Muscle of back (tissue), 11 donors: ENCODE measurements around the gene PCDH15. TPM values are rescaled to one million over a fixed set of nuclear protein-coding genes. Genes with fewer than 3 reads are reported as not detected.
"Not testable (repeated sequence)": the region's sequence is repeated elsewhere in the genome, so short reads cannot be mapped to it uniquely, and the experiment has no call there.

Experiments used
- DNase-seq, 3 donors: peaks; one replicate each; pipeline versions ENCODE4 v3.0.0 to v3.0.0-alpha.2; 2013
- polyA plus RNA-seq, 10 donors: library from polyadenylated mRNA; unstranded; fragments of 120-200 nt; gene quantifications; one replicate each; pipeline ENCODE4 v1.2.1, GENCODE V29; 2013; ENCODE audit not compliant: insufficient read length in 10 of 10

PCDH15 gene
- polyA plus RNA-seq, 10 donors, result 0.07 to 0.94 (median 0.33) TPM

DNA sequence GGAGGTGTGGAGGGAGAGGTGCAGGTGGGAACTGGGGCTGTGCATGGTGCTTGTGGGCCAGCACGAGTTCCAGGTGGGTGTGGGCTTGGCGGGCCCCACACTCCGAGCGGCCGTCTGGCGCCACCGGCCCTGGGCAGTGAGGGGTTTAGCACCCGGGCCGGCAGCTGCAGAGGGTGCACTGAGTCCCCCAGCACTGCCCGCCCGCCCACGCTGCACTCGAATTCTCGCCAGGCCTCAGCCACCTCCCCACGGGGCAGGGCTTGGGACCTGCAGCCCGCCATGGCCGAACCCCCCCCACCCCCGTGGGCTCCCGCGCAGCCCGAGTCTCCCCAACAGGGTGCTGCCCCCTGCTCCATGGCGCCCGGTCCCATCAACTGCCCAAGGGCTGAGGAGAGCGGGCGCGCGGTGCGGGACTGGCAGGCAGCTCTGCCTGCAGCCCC lies 810.2 kb downstream of the PCDH15 start:
- DNase-seq, result no peak

DNA sequence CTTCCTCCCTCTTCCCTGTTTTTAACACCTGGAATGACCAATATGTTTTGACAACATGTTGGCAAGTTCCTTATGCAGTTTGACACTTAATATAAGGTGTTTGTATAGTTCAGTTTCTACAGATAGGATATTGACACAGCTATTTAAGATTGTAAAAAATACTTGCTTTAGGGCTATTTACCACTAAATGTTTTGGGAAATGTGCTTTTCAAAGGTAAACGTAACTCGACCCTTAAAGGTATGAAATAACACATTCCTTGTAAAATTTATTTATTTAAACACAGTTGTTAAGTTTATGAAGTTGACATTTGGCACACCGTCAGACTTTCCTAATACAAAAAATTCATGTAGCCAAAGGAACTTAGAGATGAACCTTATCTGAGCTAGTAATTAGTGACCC lies 817.6 kb downstream of the PCDH15 start:
- DNase-seq, result no peak

DNA sequence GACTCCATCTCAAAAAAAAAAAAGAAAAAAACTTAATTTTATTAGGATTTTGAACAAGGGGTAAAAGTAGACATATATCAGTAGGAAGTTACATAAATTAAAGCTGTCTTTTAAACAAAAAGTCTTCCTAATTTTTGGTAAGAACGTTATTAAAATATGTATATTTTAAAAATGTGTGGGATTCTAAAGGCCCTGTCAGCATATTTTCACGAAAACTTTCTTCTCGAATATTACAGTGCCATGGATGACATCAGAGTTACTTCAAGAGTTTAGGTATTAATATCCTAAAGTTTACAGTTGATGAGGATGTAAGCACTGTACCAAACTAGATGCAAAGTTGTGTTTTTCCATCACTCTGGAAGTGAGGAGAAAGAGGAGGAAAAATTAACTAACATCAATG lies 820.8 kb downstream of the PCDH15 start:
- DNase-seq, result no peak

DNA sequence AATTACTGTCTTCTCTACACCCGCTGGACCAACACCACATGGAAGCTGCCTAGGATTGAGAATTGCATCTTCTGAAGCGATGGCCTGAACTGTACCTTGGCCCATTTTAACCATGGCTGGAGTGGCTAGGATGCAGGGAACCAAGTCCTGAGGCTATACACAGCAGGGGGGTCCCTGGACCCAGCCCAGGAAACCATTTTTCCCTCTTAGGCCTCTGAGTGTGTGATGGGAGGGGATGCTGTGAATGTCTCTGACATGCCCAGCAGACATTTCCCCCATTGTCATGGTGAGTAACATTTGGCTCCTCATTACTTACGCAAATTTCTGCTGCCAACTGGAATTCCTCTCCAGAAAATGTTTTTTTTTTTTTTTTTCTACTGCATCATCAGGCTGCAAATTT lies 822.7 kb downstream of the PCDH15 start:
- DNase-seq, result no peak

DNA sequence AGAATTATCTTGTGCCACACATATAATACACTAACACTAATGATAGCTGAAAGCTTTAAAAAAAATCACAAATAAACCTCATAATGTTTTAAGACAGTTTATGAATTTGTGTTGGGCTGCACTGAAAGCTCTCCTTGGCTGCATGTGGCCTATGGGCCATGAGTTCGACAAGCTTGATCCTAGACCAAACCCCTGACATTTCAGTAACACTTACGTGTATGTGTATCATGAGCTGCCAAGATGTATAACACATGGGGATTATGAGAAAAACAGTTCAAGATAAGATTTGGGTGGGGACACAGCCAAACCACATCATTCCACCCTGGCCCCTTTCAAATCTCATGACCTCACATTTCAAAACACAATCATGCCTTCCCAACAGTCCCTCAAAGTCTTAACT lies 823.8 kb downstream of the PCDH15 start:
- peak; percentile 4 to 35 (median 7) for DNase-seq

DNA sequence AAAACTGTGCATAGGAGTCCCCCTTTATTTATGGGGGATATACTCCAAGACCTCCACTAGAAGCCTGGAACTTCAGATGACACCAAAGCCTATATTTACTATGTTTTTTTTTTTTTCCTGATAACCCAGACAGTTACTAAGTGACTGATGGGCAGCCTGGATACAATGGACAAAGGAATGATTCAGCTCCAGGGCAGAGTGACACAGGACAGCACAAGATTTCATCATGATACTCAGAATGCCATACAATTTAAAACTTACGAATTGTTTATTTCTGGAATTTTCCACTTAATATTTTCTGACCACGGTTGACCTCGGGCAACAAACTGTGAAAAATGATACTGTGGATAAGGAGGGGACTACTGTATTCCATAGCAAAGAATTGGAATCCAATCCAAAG lies 843.6 kb downstream of the PCDH15 start:
- no peak for DNase-seq

DNA sequence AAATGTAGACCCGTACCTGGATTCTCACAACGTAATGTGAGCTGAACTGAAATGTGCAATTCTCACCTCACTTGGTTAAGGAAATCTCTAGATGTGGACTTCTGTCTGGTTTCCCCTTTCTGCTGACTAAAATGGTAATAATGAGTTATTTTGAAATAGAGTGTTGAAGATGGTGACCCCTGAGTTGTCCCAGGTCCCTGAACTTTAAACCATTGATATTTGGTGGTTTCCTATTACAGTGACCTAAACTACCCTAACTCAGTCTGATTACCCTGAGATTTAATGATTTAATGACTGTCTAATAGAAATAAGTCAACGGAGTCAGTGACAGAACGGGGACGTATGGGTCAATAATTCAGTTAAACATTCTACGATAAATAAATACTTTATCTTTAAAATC lies 845.9 kb downstream of the PCDH15 start:
- no peak for DNase-seq

DNA sequence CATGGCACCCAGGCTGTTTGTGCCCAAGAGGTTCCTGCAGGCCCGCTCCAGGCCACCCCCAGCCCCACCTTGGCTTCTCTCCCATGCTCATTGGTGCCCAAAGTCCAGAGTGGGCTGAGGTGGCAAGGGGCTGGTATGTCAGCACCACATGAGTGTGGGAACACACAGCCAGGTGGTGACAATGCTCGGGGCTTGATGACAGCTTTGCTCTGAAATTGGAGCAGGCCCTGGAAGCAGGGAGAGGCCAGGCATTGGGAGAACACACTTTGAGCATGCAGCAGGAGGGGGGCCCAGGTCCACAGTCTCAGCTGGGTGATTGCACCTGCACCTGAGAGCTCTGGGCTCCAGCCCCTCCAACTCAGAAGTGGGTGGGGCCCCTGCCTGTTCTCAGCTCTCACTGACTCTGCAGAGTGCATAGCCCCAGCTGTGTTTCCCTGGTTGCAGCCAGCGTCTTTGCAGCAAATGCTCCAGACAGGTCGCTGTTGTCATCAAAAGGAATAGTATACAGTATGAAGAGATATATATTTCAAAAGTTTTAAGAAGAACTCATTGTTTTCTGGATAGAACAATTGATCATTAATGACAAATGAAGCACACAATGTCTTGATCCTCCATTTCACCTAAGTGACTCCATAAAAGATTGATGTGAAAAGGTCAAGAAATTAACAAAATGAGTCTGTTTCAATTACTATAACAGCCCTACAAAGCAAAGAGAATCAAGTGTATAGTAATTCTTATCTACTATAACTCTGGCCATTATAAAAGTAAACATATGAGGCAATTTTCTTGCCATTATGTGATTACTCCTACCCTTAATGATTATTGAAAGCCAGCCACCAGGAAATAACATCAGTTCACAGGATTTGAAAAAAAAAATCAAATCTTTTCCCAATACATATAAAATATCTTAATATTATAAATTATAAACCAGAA lies 848.1 kb downstream of the PCDH15 start:
- no peak for DNase-seq

DNA sequence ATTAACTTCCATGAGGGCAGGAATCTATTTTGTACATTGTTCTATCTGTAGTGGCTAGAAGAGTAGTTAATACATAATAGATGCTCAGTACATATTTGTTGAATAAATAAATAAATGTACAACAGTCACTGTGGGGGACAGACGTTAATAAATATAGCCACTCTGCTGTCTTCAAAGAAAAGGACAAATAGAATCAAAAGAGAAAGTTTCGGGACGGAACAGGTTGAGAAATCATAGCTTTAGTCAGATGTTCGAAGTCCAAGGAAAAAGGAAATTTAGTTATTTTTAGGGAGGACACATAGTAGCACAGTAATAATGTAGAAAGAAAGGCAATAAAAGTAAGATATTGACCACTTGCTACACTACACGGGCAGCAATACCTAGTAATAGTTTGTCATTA lies 861.4 kb downstream of the PCDH15 start:
- DNase-seq, result no peak

DNA sequence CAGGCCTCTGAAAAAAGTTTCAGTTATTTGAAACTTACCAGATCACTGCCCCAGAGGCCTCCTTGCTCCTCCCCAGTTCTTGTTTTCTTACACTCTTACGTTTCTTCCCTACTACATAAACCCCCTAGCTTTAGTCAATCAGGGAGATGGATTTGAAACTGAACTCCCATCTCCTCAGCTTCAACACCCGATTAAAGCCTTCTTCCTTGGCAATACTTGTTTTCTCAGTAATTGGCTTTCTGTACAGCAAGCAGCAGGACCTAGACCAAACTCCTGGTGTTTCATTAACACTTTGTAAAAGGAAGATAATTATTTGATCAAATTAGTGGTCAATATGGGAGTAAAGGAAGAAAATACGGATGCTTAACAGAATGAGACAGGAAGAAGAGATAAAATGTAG lies 870.4 kb downstream of the PCDH15 start:
- DNase-seq, result no peak

DNA sequence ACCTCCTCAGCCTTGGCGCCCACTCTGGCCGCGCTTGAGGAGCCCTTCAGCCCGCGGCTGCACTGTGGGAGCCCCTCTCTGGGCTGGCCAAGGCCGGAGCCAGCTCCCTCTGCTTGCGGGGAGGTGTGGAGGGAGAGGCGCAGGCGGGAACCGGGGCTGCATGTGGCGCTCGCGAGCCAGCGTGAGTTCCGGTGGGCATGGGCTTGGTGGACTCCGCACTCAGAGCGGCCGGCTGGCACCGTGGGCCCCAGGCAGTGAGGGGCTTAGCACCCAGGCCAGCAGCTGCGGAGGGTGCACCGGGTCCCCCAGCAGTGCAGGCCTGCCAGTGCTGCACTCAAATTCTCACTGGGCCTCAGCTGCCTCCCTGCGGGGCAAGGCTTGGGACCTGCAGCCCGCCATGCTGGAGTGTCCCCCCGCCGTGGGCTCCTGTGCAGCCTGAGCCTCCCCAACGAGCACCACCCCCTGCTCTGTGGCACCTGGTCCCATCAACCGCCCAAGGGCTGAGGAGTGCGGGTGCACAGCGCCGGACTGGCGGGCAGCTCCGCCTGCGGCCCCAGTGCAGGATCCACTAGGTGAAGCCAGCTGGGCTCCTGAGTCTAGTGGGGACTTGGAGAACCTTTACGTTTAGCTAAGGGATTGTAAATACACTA lies 876.9 kb downstream of the PCDH15 start:
- not testable (repeated sequence) for DNase-seq

DNA sequence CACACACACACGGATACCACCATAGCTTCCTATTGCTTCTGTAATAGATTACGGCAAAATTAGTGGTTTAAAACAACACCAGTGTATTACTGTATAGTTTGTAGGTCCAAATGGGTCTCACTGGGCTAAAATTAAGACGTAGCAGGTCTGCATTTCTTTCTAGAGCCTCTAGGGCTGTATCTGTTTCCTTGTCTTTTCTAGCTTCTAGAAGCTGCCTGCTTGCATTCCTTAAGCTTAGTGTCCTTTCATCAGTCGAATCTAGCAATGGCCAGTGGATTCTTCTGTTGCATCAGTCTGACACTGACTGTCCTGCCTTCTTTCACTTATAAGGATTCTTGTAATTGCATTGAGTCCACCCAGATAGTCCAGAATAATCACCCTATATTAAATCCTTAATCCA lies 882.3 kb downstream of the PCDH15 start:
- no peak for DNase-seq

DNA sequence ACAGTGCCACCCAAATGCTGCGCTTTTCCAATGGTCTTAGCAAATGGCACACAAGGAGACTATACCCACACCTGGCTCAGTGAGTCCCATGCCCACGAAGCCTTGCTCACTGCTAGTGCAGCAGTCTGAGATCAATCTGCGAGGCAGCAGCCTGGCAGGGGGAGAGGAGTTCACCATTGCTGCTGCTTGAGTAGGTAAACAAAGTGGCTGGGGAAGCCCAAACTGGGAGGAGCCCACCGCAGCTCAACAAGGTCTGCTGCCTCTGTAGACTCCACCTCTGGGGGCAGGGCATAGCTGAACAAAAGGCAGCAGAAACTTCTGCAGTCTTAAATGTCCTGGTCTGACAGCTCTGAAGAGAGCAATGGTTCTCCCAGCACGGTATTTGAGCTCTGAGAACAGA lies 891.2 kb downstream of the PCDH15 start:
- no peak for DNase-seq

DNA sequence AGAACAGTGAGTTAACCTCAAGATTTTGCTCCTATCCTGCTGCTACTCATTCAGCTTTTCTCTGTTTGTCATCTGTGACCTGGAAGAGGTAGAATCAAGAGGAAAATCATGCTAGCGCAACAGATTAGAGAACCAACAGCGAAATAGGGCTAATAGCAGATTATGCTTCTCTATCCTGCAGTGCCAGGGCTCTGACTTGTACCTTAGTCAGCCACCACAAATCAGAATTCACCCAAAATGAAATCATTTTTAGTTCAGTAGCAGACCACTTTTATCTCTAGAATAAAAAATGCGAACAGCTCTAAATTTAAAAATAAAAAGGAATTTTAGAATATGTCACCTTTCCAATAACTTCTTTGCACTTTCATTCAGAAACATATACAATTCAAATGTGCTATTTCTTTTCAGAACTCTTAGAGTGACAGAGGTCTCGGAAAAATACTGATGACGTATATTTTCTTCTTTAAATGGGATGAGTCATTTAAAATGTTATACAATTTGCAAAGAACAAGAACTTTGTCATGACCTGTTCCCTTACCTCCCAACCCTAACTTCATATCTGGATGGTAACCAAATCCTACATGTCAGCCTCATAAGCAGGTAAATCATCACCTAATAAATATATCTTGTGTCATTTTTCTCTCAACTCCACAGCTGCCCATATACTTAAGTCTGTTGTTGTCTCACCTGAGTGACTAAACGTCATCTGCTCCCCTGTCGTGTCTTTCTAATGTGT lies 896.4 kb downstream of the PCDH15 start:
- no peak for DNase-seq

DNA sequence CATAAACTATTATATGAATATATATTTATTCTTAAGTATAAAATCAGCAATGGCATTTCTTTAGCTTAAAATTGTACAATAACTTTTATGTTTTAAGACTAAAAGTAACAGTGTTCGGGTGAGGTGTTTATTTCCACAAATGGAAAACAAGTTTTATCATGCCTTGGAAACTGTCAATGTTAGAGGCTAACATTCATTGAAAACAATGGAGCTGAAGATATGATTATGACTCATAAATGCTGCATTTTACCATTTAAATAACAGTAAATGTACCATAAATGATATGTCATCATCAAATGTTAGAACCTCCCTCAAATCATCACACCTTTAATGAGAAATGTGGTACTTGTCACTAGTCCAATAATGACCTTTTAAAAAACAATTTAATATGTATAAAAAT lies 897.3 kb downstream of the PCDH15 start:
- no peak for DNase-seq

DNA sequence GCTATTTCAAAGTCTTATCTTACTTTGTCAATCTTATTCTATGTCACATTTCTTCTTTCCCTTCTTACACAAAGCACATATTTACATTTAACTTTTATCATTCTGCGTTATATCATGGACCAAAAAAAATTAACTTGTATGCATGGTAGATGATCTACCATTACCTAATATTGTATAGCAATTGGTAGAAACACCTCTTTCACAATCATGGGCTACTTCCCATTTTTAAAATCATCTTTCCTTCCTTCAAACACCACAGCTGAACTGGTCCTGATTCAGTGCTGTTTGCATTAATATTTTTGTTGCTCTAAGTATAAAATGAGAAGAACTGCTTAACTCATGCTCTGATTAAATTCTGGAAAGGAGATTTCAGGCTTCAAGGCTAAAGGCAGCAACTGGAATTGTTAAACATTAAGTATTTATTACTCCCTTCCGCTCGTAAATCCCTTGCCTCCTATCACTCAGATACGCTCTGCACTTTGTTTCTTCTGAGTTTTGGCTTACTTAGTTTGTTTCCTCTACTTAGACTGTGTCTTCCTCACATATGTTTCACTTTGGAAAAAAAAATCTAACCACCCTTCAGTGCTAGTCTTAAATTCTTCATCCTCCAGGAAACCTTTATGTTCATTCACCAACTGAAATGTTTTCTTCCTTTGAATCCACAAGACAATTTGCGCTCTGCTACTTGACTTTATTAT lies 901.4 kb downstream of the PCDH15 start:
- DNase-seq, result peak in 2 of 3 donors; percentile 3 to 32

DNA sequence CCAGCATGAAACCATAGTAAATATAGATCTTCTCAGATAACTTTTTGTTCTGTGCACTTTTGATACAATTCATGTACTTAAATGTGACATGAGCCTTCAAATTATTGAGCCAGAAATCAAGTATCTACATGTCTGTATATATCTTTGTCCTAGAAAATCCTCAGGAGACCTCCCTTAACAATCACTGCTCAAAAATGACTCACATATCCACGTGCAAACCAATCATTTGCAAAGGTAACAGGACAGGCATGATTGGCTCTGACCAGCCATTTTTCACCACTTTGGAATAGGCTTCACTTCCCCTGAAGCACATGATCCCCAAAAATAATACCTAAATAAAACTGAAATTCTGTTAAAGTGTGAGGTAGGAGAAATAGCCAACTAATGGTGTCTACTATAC lies 902.5 kb downstream of the PCDH15 start:
- DNase-seq, result no peak

DNA sequence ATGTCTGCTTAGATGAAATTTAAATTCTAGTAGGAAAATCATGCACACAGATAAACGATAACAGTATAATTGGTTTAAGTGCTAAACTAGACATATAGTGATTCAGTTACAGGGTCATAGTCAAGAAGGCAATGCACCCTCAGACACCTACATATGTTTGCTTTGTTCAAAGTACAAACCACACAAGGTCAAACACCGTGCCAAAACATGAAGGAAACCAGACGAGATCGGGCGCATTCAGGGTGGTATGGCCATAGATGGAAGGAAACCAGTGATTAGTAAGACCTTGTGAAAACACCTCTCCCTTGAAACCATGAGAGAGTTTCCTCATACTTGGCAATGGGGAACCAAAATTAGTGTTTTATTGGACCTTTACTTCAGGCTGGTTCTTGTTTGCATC lies 906.9 kb downstream of the PCDH15 start:
- DNase-seq, result no peak

DNA sequence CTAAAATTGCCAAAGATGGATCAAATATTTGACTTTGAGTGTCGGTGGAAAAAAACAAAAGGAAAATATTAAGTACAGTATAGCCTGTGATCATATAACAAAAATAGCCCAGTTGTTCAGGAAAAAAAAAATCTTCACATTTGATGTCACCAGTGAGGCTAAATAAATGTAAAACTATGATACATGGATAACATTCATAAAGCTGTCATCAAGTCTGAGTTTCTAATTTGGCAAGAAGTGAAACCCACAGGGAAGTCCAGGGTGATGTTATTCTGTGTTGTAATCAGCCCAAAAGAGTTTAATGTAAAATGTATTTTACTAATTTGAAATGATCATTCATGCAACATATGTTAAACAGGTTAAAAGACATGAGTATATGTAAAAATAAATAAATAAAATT lies 908.0 kb downstream of the PCDH15 start:
- DNase-seq, result no peak

DNA sequence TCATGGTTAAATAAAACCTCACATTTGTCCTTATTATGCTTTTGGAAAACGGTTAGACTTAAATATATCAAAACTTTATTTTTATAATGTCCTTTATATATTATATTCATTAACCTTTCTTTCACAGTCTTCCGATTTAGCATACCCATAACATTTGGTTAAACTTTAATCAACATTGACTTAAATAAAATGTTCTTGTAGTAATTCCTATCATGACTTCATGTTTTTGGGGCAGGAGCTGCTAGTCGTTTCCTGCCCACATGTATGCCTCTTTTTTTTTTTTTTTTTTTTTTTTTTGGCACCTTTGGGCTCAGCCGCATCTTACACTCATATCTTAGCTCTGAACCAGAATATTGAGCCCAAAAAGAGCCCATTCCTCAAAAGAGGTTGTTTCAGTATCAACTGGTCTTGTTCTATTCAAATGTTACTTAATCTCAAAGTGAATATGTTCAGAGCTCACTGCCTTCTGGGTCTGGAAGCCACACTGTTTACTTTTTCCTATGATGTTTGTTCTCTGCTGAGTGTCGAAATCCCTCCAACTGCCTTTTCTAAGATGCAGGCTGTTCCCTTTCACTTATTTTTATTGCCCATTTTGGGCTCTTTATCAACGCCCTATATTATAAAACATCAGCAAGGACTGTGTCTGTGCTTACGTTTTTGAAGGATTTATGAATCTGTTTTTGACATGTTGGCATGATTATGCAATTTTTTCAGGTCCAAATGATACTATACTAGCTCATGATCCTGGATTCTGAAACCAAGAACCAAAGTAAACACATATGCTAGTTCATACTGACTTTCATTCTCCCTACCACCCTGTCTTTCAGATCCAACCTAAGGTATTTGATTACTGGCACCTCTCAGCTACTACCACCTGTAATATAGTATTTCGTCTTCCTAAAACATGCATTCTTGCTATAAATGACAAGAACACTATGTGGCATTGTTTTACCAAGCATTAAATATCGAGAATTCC lies 914.4 kb downstream of the PCDH15 start:
- no peak for DNase-seq

DNA sequence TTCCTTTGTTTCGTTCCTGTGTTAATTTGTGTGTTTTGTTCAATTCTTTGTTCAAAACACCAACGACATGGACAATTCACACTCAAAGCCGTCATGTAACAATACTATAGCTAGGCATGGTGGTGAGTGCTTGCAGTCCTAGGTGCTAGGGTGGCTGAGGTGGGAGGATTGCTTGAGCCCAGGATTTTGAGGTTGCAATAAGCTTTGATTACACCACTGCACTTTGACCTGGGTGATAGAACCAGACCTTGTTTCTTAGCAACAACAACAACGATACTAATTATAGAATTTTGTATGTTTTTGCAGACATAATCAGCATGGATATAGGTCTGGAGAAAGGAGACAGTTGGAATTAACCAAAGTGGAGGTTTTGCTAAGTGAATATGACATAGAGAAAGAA lies 936.2 kb downstream of the PCDH15 start:
- no peak for DNase-seq
